Stomach smooth muscle (tissue), 2 donors: ENCODE results near the gene HP.
"Not testable (repeated sequence)": the region's sequence is repeated elsewhere in the genome, so short reads cannot be mapped to it uniquely, and the experiment has no call there.

ENCODE experiments used
- H3K27ac ChIP-seq: one replicate; pipeline ENCODE4 v1.7.0; 2013; ENCODE audit warnings: mild to moderate bottlenecking, low read length, inconsistent platforms
- H3K27me3 ChIP-seq, 2 donors: one replicate each; pipeline ENCODE4 v1.7.0; 2013; ENCODE audit warnings: low read length in 2 of 2; ENCODE audit not compliant: insufficient read depth in 2 of 2, control insufficient read depth in 1 of 2
- H3K36me3 ChIP-seq, 2 donors: one replicate each; pipeline ENCODE4 v1.7.0; 2013; ENCODE audit warnings: low read length in 2 of 2; ENCODE audit not compliant: control insufficient read depth in 2 of 2, insufficient read depth in 2 of 2
- H3K4me1 ChIP-seq: one replicate; pipeline ENCODE4 v1.7.0; 2013; ENCODE audit warnings: low read length; ENCODE audit not compliant: control insufficient read depth, insufficient read depth
- H3K4me3 ChIP-seq, 2 donors: one replicate each; pipeline ENCODE4 v1.7.0; 2013; ENCODE audit warnings: low read length in 2 of 2
- H3K9ac ChIP-seq, 2 donors: one replicate each; pipeline ENCODE4 v1.7.0; 2013; ENCODE audit warnings: low read length in 2 of 2, mild to moderate bottlenecking in 1 of 2
- H3K9me3 ChIP-seq, 2 donors: one replicate each; pipeline ENCODE4 v1.7.0; 2013; ENCODE audit warnings: low read length in 2 of 2; ENCODE audit not compliant: control insufficient read depth in 2 of 2
- donor health status: healthy.
- donor health status: Pancreatic carcinoma.

HP gene

GRCh38 chr16:72061564-72061963 lies 7.3 kb downstream of the HP start:
- Histone ChIP-seq H3K27ac (no peak overlapping the region), H3K27me3 (no peaks in the 10 kb centered on the region), H3K9ac (no peak overlapping the region), H3K4me1 (no peaks in the 10 kb centered on the region), H3K36me3 (no peaks in the 10 kb centered on the region), H3K9me3 (no peaks in the 10 kb centered on the region), H3K4me3 (no peak overlapping the region)

- H3K27ac ChIP-seq: no peak overlapping the region
- H3K9me3 ChIP-seq: no peaks in the 10 kb centered on the region
- H3K4me1 ChIP-seq: no peaks in the 10 kb centered on the region
- H3K9ac ChIP-seq: no peak overlapping the region
- no peaks in the 10 kb centered on the region for H3K36me3 ChIP-seq
- no peak overlapping the region for H3K4me3 ChIP-seq
- H3K27me3 ChIP-seq: no peaks in the 10 kb centered on the region
Measured at GRCh38 chr16:72064361-72064894, 10.1 kb downstream of the HP start.

GRCh38 chr16:72066747-72067146 lies 12.4 kb downstream of the HP start:
- Histone ChIP-seq H3K27ac (no peak overlapping the region), H3K4me1 (no peaks in the 10 kb centered on the region), H3K4me3 (no peak overlapping the region), H3K9me3 (no peaks in the 10 kb centered on the region), H3K27me3 (no peaks in the 10 kb centered on the region), H3K36me3 (no peaks in the 10 kb centered on the region), H3K9ac (no peak overlapping the region)

- peaks cover 11% of the 10 kb centered on the region for H3K4me1 ChIP-seq
- no peak overlapping the region for H3K9ac ChIP-seq
- no peaks in the 10 kb centered on the region for H3K27me3 ChIP-seq
- H3K4me3 ChIP-seq: no peak overlapping the region
- H3K27ac ChIP-seq: no peak overlapping the region
- H3K36me3 ChIP-seq: no peaks in the 10 kb centered on the region
- no peaks in the 10 kb centered on the region for H3K9me3 ChIP-seq
Measured at GRCh38 chr16:72068930-72069329, 14.6 kb downstream of the HP start.

GRCh38 chr16:72072514-72073342 lies 18.4 kb downstream of the HP start:
- H3K4me1 ChIP-seq: peaks cover 14% of the 10 kb centered on the region
- H3K9me3 ChIP-seq: no peaks in the 10 kb centered on the region
- no peaks in the 10 kb centered on the region for H3K27me3 ChIP-seq
- H3K36me3 ChIP-seq: no peaks in the 10 kb centered on the region
- peak overlapping the region; percentile 46 for H3K27ac ChIP-seq
- no peak overlapping the region for H3K4me3 ChIP-seq
- H3K9ac ChIP-seq: no peak overlapping the region

GRCh38 chr16:72073560-72074230 lies 19.4 kb downstream of the HP start:
- H3K27me3 ChIP-seq: no peaks in the 10 kb centered on the region
- H3K4me1 ChIP-seq: peaks cover 14% of the 10 kb centered on the region
- no peaks in the 10 kb centered on the region for H3K9me3 ChIP-seq
- H3K9ac ChIP-seq: peak overlapping the region in 1 of 2 donors; percentile 29
- H3K27ac ChIP-seq: peak overlapping the region; percentile 46
- no peaks in the 10 kb centered on the region for H3K36me3 ChIP-seq
- peak overlapping the region in 1 of 2 donors; percentile 29 for H3K4me3 ChIP-seq

- H3K9ac ChIP-seq, H3K27me3 ChIP-seq, H3K36me3 ChIP-seq, H3K4me3 ChIP-seq, H3K27ac ChIP-seq, H3K9me3 ChIP-seq: not testable (repeated sequence)
- H3K4me1 ChIP-seq: peaks cover 14% of the 10 kb centered on the region
Measured at GRCh38 chr16:72075067-72075466, 20.8 kb downstream of the HP start.

- not testable (repeated sequence) for H3K4me3 ChIP-seq, H3K27me3 ChIP-seq, H3K9ac ChIP-seq
Measured at GRCh38 chr16:72076991-72077706, 22.8 kb downstream of the HP start.

GRCh38 chr16:72083778-72084404 lies 29.6 kb downstream of the HP start:
- H3K36me3 ChIP-seq: peaks cover 10 to 18% of the 10 kb centered on the region in 2 donors
- no peak overlapping the region for H3K27ac ChIP-seq
- no peak overlapping the region for H3K9ac ChIP-seq
- no peak overlapping the region for H3K4me3 ChIP-seq
- peaks cover 0 to 4% of the 10 kb centered on the region in 2 donors for H3K9me3 ChIP-seq
- H3K27me3 ChIP-seq: no peaks in the 10 kb centered on the region
- no peaks in the 10 kb centered on the region for H3K4me1 ChIP-seq

More at GRCh38 chr16:72076991-72077706, 22.8 kb downstream of the HP start:
- H3K9me3 ChIP-seq, H3K27ac ChIP-seq, H3K36me3 ChIP-seq: not testable (repeated sequence)
- H3K4me1 ChIP-seq: peaks cover 14% of the 10 kb centered on the region

GRCh38 chr16:72084445-72084844 lies 30.1 kb downstream of the HP start:
- no peaks in the 10 kb centered on the region for H3K4me1 ChIP-seq
- no peak overlapping the region for H3K27ac ChIP-seq
- H3K36me3 ChIP-seq: peaks cover 16 to 23% of the 10 kb centered on the region in 2 donors
- no peak overlapping the region for H3K9ac ChIP-seq
- no peaks in the 10 kb centered on the region for H3K27me3 ChIP-seq
- H3K4me3 ChIP-seq: no peak overlapping the region
- peaks cover 0 to 4% of the 10 kb centered on the region in 2 donors for H3K9me3 ChIP-seq
